HG03571 (cell line): Measurements from ENCODE around the gene CDK15.

Experiments used
- ATAC-seq: cut with Tn5 transposase; IDR thresholded peaks from one replicate; pipeline ENCODE4 v1.9.1; 2021; ENCODE audit not compliant: unreplicated experiment

The CDK15 gene

GRCh38 chr2:201906777-201907562, 100.6 kb downstream of the CDK15 start:
- no peak for ATAC-seq

DNA sequence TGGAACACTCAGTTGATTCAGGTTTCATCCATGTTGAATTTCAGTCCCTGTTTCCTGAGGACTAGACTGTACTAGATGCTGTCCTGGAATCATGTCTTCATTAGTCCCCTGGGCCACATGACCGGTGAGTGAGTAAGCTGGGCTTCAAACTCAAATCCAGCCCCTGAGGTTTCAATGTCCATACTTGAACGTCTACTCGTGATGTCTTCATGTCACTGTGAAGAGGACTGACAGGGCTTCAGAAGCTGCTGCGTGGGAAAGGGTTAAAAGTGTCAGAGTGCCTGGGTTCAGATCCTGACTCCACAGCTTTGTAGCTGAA, 101.2 kb downstream of the CDK15 start:
- no peak for ATAC-seq

GRCh38 chr2:201908901-201909300, 102.6 kb downstream of the CDK15 start:
- no peak for ATAC-seq

GRCh38 chr2:201909348-201909747, 103.0 kb downstream of the CDK15 start:
- ATAC-seq, result no peak

DNA sequence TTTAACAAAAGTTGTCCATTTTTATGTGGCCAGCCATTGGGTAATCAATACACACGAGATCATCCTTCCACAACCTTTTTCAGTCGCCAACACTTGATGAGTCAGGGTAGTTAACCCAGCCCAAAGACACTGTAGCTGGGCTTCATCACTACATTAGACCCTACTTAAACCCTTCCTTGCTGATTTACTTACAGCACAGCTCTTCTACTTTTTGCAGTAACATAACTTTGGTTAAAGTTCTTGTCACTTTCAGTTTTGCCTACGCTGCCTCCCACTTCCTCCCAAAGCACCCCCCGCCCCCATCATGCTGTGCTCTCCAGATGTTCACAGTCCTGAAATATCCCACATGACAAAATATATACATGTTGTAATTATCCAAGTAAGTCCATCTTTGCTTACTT, 103.6 kb downstream of the CDK15 start:
- no peak for ATAC-seq

DNA sequence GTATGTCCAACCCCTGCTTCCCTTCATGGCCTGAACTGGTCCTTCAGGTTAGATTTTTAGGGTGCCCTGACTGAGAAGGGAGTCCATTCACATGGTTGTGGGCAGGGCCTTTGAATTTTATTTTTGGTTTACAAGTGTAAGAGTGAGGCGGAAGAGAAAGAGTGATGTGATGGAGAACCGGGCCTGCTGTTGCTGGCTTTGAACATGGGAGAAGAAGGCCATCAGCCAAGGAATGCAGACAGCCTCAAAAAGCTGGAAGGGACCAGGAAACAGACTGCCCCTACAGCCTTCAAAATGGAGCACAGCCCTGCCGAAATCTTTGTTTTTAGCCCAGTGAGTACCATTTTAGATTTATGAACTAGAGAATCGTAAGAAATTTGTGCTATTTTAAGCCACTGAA, 105.0 kb downstream of the CDK15 start:
- ATAC-seq, result no peak

- ATAC-seq, result no peak
Measured at GRCh38 chr2:201913201-201913600, 106.9 kb downstream of the CDK15 start.

- ATAC-seq, result peak; percentile 78
Measured at GRCh38 chr2:201915446-201915845, 109.1 kb downstream of the CDK15 start.

DNA sequence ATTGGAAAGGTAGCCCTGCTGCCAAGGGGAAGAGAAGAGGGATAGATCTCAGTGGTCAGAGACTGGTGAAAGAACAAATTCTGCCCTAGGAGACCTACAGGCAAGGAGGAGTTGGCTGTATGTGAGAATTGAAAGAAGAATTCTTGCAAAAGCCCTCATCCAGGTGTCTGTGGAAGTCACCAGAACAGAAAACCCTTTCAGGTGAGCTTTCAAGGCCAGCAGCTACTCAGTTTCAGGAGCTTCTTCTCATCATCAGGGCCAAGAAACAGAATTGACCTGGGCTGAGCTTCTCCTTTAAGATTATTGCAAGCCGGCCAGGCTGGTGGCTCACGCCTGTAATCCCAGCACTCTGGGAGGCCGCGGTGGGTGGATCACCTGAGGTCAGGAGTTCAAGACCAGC, 110.2 kb downstream of the CDK15 start:
- ATAC-seq, result no peak

- ATAC-seq, result no peak
Measured at GRCh38 chr2:201918616-201919307, 112.4 kb downstream of the CDK15 start.

- ATAC-seq, result no peak
Measured at GRCh38 chr2:201919308-201919634, 112.9 kb downstream of the CDK15 start.

GRCh38 chr2:201923436-201924328, 117.3 kb downstream of the CDK15 start:
- no peak for ATAC-seq

GRCh38 chr2:201924453-201924852, 118.1 kb downstream of the CDK15 start:
- no peak for ATAC-seq

DNA sequence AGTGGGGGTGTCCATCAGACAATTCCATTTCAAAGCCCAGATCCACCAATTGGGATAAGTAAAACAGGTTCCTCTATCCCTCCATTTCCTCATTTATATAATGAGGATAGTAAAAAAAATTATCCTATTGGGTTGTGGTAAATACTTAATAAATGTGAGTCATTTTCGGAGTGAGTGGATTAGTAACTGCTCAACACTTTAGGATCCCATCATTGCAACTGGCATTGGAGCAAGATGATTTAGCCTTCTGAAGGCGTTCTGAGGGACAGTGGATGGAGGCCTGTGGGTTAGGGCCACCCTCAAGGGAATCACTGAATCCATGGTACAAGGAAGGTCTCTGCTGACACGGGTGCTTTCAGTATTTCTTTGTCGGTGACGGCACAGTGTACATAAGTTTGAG, 118.7 kb downstream of the CDK15 start:
- no peak for ATAC-seq

GRCh38 chr2:201926067-201926466, 119.7 kb downstream of the CDK15 start:
- ATAC-seq, result no peak

GRCh38 chr2:201928363-201928762, 122.0 kb downstream of the CDK15 start:
- ATAC-seq, result no peak

DNA sequence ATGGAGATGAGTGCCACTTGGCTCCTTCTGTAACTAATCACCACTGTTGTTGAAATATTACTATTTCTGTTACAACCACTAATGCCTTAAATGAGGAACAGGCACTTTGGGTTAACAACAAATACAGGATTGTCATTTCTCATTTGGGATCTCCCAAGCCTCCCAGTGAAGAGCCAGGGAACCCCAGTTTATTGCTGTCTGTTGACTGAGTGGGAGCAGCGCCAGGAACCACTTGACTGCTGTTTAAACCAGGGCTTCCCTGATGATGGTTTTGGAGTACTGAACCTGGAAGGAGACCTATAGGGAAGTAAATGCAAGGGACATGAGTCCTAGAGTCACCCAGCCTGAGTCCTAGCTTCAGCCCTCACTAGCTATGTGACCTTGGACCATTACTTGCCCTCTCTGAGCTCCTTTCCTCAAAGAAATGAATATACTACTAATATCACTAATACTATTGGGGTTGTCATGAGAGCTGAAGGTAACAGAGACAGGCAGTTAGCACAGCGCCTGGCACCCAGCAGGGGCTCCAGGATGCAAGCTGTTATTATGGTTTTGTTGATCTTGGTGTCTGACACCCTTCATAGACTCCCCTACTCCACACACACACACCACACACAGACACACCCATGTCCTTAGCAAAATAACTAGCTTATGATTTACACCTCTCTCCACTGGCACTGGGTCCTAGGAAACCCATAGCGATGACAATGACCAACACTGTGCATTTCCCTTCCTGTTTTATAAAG, 123.1 kb downstream of the CDK15 start:
- no peak for ATAC-seq

DNA sequence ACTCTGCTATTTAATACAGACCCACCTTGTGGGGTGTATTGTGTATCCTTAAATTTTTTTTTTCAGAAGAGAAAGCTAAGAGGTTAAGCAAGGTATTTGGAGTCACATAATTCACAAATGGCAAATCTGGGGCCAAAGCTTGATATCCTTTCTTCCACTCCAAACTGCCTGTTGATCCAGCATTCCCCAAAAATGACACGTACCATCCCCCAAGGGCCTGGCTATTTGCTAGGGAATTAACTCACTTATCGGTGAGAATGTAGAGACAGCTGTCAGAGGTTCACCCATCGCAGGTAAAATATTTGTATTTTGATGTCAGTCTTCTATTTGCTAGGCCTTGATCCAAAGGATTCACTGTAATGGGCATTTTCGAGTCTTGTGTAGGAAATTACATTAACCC, 123.7 kb downstream of the CDK15 start:
- no peak for ATAC-seq

- no peak for ATAC-seq
Measured at GRCh38 chr2:201930831-201931230, 124.5 kb downstream of the CDK15 start.

GRCh38 chr2:201931475-201931874, 125.1 kb downstream of the CDK15 start:
- no peak for ATAC-seq

DNA sequence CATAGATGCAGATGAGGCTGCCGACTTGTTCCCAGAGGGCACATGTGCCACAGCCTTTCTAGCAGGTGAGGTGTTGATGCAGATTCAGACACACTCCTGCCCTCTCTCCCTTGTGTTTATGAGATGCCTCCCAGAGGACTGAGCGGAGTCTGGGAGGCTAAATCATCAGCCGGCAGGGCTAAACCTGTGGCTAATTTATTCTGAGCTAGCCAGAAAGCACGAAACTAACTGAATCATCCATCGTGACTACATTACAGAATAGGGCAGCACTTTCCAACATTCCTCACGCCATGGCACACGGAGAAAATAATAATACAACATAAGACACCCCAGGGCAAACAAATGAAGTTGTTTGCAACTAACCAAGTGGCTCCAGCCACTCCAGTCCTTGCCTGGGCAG, 125.6 kb downstream of the CDK15 start:
- no peak for ATAC-seq
